Calu3 (cell line): ENCODE measurements around the gene RANBP9. TPM values are rescaled to one million over a fixed set of nuclear protein-coding genes. Genes with fewer than 3 reads are reported as not detected.

ENCODE experiments used
- BruUV-seq: library from RNA; stranded (reverse); fragments of 400-500 nt; replicated peaks from 2 replicates; lab custom pipeline; 2021; lab: Mats Ljungman, UMichigan
- CTCF ChIA-PET: fragments of 300-600 bp; sonication (Branson Sonifier 250); formaldehyde crosslinking; loops from one replicate; lab custom pipeline; 2022; ENCODE audit warnings: antibody characterized with exemption; lab: Charles Lee
- DNase-seq: peaks from one replicate; pipeline ENCODE4 v3.0.0; 2022
- H3K27ac Mint-ChIP-seq: one replicate; pipeline ENCODE4 v1.8.0; 2022; ENCODE audit warnings: mixed read lengths; ENCODE audit not compliant: unreplicated experiment
- H3K27me3 Mint-ChIP-seq: one replicate; pipeline ENCODE4 v1.8.0; 2022; ENCODE audit warnings: mixed read lengths; ENCODE audit not compliant: unreplicated experiment
- H3K36me3 Mint-ChIP-seq: one replicate; pipeline ENCODE4 v1.8.0; 2022; ENCODE audit warnings: mild to moderate bottlenecking, moderate library complexity, mixed read lengths; ENCODE audit not compliant: insufficient read depth, unreplicated experiment
- H3K4me1 Mint-ChIP-seq: one replicate; pipeline ENCODE4 v1.8.0; 2022; ENCODE audit warnings: mild to moderate bottlenecking, low read depth, mixed read lengths; ENCODE audit not compliant: unreplicated experiment
- H3K4me3 Mint-ChIP-seq: one replicate; pipeline ENCODE4 v1.8.0; 2022; ENCODE audit warnings: mild to moderate bottlenecking, low read depth, moderate library complexity, mixed read lengths; ENCODE audit not compliant: unreplicated experiment
- H3K9me3 Mint-ChIP-seq: one replicate; pipeline ENCODE4 v1.8.0; 2022; ENCODE audit warnings: low read depth, mixed read lengths; ENCODE audit not compliant: unreplicated experiment
- CTCF ChIP-seq: fragments of 200-600 bp; IDR thresholded peaks from one replicate; pipeline ENCODE4 v1.8.0; 2022; ENCODE audit warnings: antibody characterized with exemption; ENCODE audit not compliant: unreplicated experiment
- intact Hi-C: fragments of 100-400 bp; cut with micrococcal nuclease; formaldehyde crosslinking; loops from one replicate; pipeline ENCODE4 v1.10.0; 2022; ENCODE audit not compliant: unreplicated experiment
- total RNA-seq: library from RNA; stranded (reverse); gene quantifications from 2 replicates; pipeline ENCODE4 v1.2.3, GENCODE V29; 2022

RANBP9 gene
- total RNA-seq, 1 experiment from 2014 or later = 20.4 TPM

GRCh38 chr6:13653296-13653695 is 58.3 kb downstream of the RANBP9 start:
- no peak for TF ChIP-seq CTCF
- Mint-ChIP-seq H3K27me3 (no peaks in the 10 kb centered on the region), H3K4me1 (peaks cover 10% of the 10 kb centered on the region), H3K4me3 (no peak overlapping the region), H3K36me3 (no peaks in the 10 kb centered on the region), H3K9me3 (no peaks in the 10 kb centered on the region), H3K27ac (no peak overlapping the region)
- intact Hi-C loops = no loop called here
- no TSS peak for BruUV-seq
- DNase-seq = no peak
- CTCF ChIA-PET = no interaction called here

GRCh38 chr6:13649393-13649792 is 62.2 kb downstream of the RANBP9 start:
- TF ChIP-seq CTCF = no peak
- no peak for DNase-seq
- Mint-ChIP-seq H3K27me3 (no peaks in the 10 kb centered on the region), H3K4me1 (peaks cover 10% of the 10 kb centered on the region), H3K27ac (no peak overlapping the region), H3K4me3 (no peak overlapping the region), H3K9me3 (no peaks in the 10 kb centered on the region), H3K36me3 (no peaks in the 10 kb centered on the region)
- intact Hi-C loops = no loop called here
- CTCF ChIA-PET = no interaction called here
- BruUV-seq = no TSS peak

- Mint-ChIP-seq H3K36me3 (no peaks in the 10 kb centered on the region), H3K4me1 (peaks cover 10% of the 10 kb centered on the region), H3K27ac (no peak overlapping the region), H3K9me3 (no peaks in the 10 kb centered on the region), H3K4me3 (no peak overlapping the region), H3K27me3 (no peaks in the 10 kb centered on the region)
- CTCF ChIA-PET = no interaction called here
- no peak for DNase-seq
- no peak for TF ChIP-seq CTCF
- intact Hi-C loops = no loop called here
- BruUV-seq = no TSS peak
Observed at GRCh38 chr6:13648850-13649249, 62.8 kb downstream of the RANBP9 start.

- no peaks in the 10 kb centered on the region for H3K27me3 Mint-ChIP-seq
- no peaks in the 10 kb centered on the region for H3K36me3 Mint-ChIP-seq
- no peak overlapping the region for H3K4me3 Mint-ChIP-seq
- no peaks in the 10 kb centered on the region for H3K9me3 Mint-ChIP-seq
- no peaks in the 10 kb centered on the region for H3K4me1 Mint-ChIP-seq
- no peak for DNase-seq
- intact Hi-C loops = no loop called here
- H3K27ac Mint-ChIP-seq = no peak overlapping the region
- CTCF ChIA-PET = no interaction called here
- no peak for TF ChIP-seq CTCF
- BruUV-seq = no TSS peak
Observed at GRCh38 chr6:13643125-13643524, 68.5 kb downstream of the RANBP9 start.
